GM18520 (cell line): Measurements from ENCODE around the gene CHIA.

ENCODE experiments used
- ATAC-seq: cut with Tn5 transposase; IDR thresholded peaks from one replicate; pipeline ENCODE4 v1.9.1; 2021; ENCODE audit not compliant: unreplicated experiment

CHIA gene

DNA sequence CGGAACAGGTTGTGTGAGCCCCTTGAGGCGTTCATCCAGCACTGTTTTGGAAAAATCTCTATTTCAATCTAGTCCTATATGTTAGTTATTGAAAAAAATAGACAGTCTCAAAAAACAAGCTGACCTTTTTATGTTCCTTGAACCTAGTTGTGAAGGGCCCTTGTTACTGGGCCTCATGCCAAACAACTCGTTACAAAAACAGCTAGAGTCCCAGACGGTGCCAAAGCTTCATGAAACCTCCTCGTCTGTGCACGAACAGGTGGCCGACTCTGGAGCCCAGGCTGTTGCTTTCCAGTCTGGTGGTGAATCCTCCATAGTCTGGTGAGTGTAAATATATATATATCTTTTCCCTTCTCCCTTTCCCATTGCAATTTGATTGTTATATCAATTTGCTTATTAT is at the start of gene CHIA:
Gene CHIA (plus strand): TSS at position 222 of the 400 bp plus-strand sequence. CDS start 19,617 bp downstream, outside the sequence.
- ATAC-seq, result no peak

- no peak for ATAC-seq
Observed at GRCh38 chr1:111241797-111242196, 48.9 kb upstream of the CHIA start.

- ATAC-seq, result no peak
Observed at GRCh38 chr1:111242805-111243523, 47.7 kb upstream of the CHIA start.

- ATAC-seq, result no peak
Observed at GRCh38 chr1:111247125-111247838, 43.4 kb upstream of the CHIA start.

DNA sequence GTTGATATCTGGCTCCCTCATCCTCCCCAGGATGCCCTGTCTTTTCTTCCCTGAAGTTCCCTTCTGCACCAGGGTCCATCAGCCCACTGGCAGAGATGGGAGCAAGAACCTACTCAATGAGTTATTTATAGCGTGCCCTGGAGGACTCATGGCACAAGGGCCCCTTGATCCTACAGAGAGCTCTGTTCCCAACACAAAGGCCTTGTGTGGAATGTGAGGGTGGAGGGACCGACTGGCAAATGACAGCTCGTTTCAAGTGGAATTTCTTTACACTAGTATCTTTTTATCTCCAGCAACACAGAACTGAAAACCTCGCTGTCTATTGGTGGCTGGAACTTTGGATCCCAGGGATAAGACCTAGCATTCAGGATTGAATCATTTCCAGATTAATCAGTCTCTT is 40.7 kb upstream of the CHIA start:
- ATAC-seq, result no peak

DNA sequence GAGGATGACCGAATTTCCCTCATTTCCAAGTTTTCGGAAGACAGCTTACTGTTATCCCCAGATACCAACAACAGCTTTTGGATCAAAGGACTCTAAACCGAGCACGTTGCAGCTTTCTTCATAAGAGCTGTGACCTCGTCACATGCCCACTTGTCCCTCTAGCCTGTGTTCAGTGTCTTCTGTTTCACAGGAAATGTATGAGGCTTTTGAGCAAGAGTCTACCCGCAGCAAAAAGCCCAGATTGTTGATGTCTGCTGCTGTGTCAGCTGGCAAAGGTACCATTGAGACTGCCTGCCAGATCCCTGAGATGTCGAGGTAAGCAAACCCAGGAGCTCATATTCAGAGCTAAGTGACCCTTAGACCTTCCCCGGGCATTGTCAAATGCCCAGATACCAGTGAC is 39.1 kb upstream of the CHIA start:
- no peak for ATAC-seq

DNA sequence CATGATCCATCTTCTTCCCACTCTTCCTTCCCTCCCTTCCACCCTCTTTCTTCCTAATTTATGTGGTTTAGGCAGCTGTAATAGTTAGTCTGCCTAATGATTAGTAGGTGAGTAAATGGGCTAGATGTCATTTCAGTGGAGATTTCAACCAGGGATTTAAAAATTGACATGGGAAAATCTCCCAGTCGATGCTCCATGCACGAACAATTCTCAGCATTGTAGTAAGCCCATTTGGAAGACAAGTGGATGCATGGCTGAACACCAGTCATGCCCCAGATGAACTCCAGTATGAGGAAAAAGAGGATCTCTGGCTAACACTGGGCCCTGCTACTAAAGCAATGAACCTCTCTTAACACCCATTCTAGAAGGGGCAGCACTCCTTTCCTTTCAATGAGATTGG is 37.9 kb upstream of the CHIA start:
- ATAC-seq, result no peak

DNA sequence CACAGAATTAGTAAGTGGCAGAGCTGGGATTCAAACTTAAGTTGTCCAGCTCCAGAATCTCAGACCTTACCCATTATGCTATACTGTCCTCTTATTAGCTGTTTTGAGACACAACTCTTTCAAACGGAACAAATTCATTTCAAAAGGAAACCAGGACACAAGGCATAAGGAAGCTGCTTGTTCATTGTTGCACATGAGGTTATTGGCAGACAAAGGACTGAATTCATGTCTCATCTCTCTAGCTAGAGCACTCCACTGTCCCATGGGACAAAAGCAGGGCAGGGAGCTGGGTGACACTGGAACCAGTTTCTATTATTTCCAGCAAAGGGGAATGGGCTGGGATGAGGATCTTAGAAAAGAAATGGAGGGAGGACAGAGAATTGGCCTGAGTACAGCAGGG is 36.8 kb upstream of the CHIA start:
- no peak for ATAC-seq

DNA sequence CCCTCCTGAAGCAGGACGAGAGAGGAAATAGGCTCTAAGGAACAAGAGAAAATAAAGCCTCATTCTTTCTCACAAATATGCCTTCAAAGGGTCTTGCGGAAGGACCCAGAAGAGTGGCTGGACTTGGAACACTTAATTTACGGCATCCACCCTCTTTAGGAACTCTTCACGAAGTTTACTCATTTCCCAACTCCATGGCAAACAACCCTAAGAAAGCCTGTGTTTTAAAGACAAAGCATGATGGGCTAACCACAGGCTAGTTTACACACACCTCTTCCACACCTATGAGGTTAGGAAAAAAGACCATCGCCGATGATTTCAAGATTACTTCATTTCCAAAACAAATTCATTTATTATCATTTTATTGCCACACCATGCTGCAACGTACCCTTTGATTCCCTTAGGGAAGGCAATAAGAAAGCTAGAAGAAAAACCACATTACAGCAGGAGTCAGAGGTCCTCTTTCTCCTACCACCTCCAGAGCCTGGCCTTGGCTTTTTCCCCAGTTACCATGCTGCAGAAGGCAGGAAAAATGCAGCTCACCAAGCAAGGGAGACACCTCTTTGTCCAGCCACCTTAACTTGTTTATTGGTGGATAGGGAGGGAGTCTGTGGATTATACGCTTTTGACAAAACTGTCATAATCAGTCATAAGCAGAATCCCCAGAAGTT is 33.5 kb upstream of the CHIA start:
- no peak for ATAC-seq

- no peak for ATAC-seq
Observed at GRCh38 chr1:111267801-111268508, 22.7 kb upstream of the CHIA start.

DNA sequence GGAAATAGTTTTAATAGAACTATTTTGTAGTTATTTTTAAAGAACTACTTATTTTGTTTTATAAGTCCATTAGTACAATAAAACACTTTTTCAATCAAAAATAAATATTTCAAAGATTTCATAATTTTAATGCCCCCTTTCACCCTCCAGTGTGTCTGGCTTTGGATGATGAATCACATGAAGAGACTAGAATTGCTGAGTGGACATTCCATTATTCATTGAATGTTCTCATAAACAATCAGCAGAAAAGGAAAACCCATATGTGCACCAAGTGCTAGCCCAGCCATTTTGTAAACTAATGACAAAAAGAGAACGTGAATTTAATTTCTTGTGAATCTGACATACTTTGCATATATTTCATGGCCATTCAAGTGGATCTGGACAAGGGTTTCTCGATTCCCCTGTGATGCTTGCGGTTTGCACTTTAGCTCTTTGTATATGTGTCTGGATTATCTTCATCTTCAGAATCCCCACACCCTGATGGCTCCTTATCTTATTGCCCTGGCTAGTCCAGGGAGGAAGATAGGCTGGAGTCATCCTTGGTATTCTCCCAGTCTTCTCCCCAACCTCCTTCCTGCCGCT is 20.7 kb upstream of the CHIA start:
- ATAC-seq, result no peak

- ATAC-seq, result no peak
Observed at GRCh38 chr1:111270771-111271463, 19.7 kb upstream of the CHIA start.

- ATAC-seq, result no peak
Observed at GRCh38 chr1:111271464-111271801, 19.2 kb upstream of the CHIA start.

DNA sequence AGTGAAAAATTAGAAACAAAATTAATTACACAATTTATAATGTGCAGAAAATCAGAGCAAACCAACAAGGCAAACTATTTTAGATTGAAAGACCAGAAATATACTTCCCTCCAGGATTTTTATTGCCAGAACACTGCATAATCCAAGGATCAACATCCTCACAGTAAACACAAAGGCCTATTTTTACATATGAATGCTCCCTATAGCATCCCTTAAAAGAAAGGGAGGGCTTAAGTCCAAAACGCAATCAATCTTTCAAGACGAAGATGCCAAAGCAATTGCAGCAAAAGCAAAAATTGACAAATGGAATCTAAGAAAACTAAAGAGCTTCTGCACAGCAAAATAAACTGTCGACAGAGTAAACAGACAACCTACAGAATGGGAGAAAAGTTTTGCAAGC is 18.6 kb upstream of the CHIA start:
- ATAC-seq, result no peak

- no peak for ATAC-seq
Observed at GRCh38 chr1:111274653-111275052, 16.0 kb upstream of the CHIA start.

DNA sequence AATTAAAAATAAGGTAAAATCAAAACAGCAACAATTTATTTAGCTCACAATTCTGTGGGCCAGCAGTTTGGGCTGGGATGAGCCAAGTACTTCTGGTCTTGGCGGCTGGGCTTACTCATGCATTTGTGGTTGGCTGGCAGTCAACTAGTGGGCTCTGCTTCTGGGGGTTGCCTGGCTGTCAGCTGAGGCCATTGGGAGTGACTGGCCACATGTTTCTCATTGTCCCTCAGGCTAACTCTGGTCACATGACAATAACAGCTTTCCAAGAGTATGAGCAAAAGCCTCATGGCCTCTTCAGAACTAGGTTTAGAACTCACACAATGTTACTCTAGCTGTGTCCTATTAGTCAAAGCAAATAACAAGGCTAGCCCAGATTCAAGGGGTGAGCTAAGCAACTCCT is 15.6 kb upstream of the CHIA start:
- no peak for ATAC-seq

DNA sequence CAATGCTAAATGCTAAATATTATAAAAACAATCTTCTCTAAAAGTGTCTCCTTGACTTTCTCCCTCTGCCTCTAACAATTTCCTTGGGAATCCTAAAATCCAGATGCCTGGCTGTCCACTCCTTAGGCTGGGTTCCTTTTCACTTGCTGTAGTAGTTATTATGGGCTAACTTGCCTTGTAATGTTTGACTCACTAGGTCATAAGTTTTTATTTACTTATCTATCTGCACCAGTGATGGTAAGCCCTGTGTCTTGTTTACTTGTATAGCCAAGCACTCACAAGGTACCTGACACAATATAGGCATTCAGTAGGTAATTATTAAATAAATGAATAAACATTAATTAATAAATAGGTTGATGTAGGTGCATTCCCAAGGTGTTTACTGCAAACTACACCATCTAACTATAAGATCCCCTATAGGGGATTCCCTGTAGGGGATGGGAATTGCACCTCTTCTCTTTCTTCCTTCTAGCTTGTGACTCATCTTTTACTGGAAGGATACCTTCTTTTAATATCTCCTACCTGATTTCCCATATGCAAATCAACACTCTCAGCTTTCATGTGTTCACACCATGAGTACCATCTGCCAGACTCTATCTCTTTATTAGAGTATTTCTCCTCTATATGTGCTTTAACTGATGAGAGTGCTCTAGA is 14.7 kb upstream of the CHIA start:
- no peak for ATAC-seq

GRCh38 chr1:111279144-111279543 is 11.5 kb upstream of the CHIA start:
- no peak for ATAC-seq

DNA sequence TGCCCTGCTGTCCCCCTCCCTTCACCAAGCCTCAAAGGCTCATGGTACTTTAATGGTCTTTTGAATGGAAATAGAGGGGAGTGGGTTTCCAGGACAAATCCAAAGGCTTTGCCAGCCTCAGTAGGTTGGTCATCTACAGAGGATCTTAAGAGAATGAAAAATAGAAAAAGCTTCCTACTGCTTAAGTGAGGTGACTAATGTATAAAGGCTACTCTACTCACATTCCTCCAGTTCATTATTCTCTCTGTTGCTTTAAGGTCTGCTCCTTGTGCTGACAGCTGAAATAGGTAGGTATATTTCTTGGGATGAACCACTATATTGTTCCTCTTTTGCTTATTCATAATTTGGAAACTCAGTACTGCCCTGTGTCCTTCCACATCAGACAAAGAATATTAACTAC is 10.4 kb upstream of the CHIA start:
- no peak for ATAC-seq

DNA sequence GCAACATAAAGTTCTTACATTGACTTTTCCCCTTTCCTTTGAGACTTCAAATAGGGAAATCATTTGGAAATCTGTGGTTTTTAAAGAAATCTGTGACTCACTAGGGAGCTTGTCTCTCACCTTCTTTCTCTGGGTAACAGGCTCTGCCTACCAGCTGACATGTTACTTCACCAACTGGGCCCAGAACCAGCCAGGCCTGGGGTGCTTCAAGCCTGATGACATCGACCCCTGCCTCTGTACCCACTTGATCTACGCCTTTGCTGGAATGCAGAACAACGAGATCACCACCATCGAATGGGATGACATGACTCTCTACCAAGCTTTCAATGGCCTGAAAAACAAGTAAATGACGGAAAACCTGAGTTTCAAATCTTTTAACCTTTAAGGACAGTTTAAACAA is 9.2 kb upstream of the CHIA start:
- no peak for ATAC-seq
